HG03196 (cell line): ENCODE data around the gene UNC13B.
"Not testable (repeated sequence)": the region's sequence is repeated elsewhere in the genome, so short reads cannot be mapped to it uniquely, and the experiment has no call there.

Source experiments
- ATAC-seq: cut with Tn5 transposase; IDR thresholded peaks from one replicate; pipeline ENCODE4 v1.9.1; 2021; ENCODE audit not compliant: unreplicated experiment

UNC13B gene

DNA sequence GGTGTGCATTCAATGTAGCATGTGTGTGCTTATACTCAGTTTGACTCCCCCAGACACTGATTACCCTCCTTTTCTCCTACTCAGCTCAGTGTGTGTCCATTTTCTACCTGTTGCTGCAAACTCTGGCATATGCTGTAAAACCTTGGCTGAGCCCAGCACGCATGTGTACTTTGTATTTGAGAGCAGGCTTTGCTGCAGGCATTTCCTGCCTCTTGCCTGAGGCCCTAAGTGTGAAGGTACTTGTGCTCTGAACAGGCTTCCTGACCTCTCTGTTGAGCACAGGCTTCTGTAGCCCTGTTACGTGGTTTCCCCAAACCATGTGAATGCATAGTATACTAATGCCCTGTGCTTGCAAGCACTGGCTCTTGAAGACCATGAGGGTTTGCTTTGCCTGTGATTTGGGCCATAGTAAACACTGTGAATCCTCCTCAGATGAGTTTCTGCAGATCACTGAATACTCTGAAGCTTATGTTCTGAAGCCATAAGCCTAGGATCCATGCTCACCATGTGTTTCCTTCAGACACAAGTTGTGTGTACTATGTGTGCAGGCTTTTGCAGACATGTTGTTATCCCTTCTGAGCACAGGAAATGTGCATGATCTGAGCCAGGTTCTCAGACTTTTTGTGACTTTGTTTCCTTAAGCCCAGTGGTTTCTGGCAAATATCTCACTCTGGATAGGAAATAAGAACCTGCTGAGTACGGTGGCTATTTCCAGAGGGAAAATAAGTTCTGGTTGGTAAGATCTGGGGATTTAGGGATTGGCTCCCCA lies 203.2 kb downstream of the UNC13B start:
- ATAC-seq: no peak

DNA sequence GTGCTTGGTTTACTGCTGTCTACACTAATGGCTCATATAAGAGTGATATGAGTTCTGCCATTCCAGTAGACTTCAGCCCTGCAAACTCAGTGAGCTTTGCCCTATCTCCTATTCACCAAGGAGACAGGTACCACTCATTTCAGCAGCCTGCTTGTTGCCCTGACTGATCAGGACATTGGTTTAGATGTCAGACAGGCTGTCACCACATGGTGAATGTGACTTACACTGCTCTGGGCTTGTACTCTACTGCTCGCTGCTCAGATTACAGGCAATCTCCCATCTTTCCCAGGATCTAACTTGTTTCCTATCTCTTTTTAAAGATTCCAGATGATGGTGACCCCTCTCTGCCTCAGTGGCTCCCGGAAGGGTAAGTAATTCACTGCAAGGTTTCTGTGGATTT lies 204.8 kb downstream of the UNC13B start:
- ATAC-seq: no peak

GRCh38 chr9:35367451-35367850 lies 205.6 kb downstream of the UNC13B start:
- ATAC-seq: no peak

GRCh38 chr9:35370241-35370640 lies 208.4 kb downstream of the UNC13B start:
- no peak for ATAC-seq

DNA sequence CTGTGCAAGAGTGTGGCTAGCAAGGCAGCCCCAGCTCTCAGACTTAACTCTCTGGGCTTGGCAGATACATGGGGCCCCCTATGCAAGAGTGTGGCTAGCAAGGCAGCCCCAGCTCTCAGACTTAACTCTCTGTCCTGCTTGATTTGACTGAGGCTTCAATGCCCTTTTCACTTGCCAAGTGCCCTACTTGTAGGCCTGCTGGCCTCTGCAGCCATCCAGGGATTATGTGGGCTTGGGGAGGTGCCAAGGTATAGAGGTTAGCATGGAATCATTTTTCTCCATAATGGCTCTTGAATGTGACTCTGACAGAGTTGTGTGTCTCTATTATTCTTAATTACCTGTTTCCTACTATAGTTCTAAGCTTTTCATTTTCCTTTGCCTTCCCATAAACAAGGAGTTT lies 212.6 kb downstream of the UNC13B start:
- no peak for ATAC-seq

DNA sequence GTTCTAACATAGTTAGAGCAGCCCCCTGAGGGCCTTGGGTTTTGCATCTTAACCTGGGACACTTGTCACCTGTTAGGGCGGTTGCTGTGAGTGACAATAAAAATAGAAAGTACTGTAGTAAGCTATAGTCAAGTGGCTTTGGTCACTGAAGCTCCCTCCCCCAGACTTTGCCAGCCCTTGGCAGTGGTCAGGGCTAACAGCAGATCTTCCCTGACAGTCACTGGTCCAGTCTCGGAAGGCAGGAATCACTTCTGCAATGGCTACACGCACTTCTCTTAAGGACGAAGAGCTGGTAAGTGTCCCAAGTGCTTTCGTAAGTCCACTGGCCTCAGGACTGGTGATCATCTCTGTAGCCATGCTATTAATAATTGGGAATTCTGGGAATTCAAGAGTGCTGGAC lies 213.1 kb downstream of the UNC13B start:
- no peak for ATAC-seq

DNA sequence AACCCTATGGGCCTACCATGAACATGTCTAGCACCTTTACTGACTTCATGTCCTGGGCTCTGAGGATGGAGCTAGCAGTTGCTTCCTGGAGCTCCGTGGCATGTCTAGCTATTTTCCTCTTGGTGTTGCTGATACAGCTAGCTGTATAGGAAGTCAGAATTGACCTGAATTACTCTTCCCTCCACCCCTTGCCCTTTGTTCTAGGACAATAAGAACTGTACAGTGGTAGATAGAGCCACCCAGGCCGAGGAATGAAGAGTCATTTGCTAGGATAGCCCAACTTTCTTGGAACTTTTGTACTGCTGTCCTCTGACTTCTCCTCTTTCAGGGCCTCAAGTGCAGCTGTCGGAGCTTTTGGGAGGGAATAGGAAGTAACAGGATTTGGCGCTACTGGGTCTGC lies 218.2 kb downstream of the UNC13B start:
- no peak for ATAC-seq

GRCh38 chr9:35380619-35381018 lies 218.8 kb downstream of the UNC13B start:
- no peak for ATAC-seq

DNA sequence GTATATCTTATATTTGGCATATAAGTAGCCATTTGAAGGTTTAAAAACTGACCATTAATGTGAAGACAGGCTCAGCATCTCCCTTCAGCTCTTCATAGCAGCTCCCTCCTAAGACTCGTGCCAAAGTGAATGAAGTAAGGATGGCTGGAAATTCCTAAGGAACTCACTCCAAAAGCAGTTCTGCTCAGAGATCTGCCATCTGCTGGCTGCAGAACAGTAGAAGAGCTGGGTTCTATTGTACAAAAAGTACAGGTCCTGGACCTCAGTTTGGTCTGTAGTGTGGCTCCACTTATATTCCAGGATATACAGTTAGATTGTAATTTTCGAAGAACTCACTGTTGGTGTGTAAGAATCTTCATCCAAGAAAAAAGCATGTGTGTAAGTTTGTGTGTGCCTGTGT lies 223.2 kb downstream of the UNC13B start:
- no peak for ATAC-seq

GRCh38 chr9:35395076-35395705 lies 233.4 kb downstream of the UNC13B start:
- ATAC-seq: no peak

GRCh38 chr9:35395706-35396101 lies 233.9 kb downstream of the UNC13B start:
- ATAC-seq: no peak

DNA sequence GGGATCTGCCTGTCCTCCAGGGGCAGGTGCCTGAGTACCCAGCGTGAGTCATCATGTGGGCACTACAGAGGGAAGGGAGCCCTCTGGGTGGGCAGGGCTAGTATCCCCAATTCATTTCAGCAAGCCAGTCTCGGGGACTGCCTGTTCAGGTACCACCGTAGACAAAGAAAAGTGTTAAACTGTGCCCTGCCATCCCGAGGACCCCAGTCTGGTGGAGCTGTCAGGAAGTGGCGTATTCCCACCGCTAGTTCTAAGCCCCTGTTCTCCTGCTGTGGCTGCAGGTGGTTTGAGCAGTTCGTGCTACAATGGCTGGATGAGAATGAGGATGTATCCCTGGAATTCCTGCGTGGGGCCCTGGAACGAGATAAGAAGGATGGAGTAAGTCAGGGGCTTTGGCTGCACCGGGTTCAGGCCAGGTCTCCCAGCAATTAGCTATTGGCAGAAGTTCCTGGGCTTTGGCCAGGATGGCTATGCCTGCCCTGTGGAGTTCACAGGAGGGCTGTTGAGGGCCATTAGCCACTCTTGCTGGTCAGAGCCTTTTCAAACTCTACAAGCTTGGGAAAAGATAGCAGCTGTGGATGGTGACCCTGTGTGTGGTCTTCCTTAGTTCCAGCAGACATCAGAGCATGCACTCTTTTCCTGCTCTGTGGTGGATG lies 234.9 kb downstream of the UNC13B start:
- ATAC-seq: no peak

GRCh38 chr9:35397216-35397698 lies 235.4 kb downstream of the UNC13B start:
- no peak for ATAC-seq

DNA sequence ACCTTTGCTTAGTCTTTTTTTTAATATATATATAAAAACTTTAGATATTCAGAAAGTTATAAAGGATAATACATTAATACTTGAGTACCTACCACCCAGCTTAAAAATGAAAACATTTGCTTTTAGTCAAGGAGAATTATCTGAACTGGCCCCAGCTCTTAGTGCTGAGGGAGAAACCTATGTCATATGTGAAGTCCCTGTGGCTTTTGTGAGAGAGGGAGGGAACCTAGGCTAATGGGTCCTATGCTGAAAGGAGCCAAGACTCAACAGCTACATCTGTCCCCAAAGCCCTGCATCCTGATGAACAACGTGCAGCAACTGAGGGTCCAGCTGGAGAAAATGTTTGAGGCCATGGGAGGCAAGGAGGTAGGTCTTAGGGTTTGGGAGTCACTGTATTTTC lies 236.1 kb downstream of the UNC13B start:
- ATAC-seq: no peak

DNA sequence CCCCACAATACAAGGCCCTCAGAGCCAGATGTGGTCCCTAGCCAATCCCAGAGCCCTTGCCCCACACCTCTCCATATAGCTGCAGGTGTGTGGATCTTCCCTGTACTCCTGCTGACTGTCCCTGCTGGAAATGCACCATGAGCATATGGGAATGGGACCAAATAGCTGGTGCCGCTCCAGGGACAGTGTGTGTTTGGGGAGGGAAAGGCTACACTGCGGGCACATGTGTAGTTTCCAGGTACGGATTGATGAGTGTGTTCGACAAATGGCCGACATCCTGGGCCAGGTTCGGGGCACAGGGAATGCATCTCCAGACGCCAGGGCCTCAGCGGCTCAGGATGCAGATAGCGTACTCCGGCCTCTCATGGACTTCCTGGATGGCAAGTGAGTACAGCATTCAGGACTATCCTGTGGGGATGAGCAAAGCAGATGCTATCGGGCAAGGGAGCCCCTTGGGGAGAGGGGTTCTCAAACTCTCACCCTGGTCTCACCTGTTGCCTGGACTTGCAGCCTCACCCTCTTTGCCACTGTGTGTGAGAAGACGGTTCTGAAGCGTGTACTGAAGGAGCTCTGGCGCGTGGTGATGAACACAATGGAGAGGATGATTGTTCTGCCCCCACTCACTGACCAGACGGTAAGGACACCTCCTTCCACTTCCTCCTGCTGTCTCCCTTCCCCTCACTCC lies 237.0 kb downstream of the UNC13B start:
- ATAC-seq: no peak

GRCh38 chr9:35404865-35405264 lies 243.1 kb downstream of the UNC13B start:
- no peak for ATAC-seq

DNA sequence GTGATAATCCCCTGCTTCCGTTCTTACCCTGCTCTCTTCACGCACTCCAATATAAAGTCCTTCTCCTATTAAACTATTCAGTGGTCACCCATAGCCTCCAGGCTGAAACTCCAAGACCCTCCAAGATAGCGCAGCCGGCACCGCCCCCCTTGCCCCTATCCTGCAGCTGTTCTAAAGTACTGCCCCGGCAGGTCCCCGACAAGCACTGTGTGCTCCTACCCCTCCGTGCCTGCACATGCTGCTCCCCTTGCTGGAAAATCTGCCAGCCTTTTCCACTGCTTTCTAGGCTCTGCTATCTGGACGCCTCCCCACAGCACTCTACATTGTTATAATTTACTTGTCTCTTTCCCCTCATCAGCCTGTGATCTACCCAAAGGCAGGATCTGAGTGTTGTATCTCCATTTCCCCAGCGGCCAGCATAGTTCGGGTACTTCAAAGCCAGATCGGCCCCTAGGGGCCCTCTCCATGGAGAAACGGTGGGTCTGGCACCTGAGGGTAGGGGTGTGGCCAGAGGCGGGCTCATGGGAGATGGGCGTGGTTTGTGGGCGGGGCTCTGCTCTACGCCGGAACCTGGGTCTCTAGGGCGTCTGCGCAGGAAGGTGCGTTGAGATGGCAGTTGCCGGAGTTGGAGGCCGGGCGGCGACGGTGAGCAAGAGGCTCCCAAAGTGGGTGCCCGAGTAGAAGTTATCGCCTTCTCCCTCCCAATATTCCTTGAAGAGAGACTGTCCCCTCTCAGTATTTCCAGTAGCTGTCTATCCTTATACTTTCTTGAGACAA lies 244.6 kb downstream of the UNC13B start:
- no peak for ATAC-seq

DNA sequence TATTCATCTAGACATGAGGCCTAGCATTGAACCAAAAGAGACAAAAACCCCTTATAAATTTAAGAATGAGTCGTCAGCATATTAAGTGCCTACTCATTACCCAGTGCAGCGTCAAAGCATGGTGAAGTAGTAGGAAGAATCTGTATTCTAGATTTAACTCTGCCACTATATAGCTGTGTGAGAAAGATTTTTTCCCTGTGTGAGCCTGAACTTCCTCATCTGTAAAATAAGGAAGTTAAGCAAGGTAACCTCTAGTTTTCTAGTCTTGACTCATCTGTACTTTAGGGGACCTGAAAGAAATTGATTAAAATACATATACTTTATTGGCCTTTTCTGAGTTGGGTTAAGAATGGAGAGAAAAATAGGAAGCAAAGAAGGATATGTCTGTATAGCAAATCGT lies 246.0 kb downstream of the UNC13B start:
- no peak for ATAC-seq

DNA sequence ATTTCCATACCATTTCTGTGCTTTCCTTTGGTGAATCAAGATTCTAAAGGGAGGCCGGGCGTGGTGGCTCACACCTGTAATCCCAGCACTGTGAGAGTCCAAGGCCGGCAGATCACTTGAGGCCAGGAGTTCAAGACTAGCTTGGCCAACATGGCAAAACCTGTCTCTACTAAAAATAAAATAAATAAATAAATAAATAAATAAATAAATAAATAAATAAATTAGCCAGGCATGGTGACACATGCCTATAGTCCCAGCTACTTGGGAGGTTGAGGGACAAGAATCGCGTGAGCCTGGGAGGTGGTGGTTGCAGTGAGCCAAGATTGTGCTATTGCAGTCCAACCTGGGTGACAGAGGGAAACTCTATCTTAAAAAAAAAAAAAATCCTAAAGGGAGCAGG lies 247.6 kb downstream of the UNC13B start:
- not testable (repeated sequence) for ATAC-seq

GRCh38 chr9:35414889-35415288 lies 253.1 kb downstream of the UNC13B start:
- ATAC-seq: no peak
